HG02798 (cell line): ENCODE measurements around the gene POTEF.
"Not testable (repeated sequence)": the region's sequence is repeated elsewhere in the genome, so short reads cannot be mapped to it uniquely, and the experiment has no call there.

Source experiments
- ATAC-seq: cut with Tn5 transposase; IDR thresholded peaks from one replicate; pipeline ENCODE4 v1.9.1; 2021; ENCODE audit warnings: mild to moderate bottlenecking; ENCODE audit not compliant: unreplicated experiment, poor library complexity

Gene POTEF

GRCh38 chr2:130136546-130136945 is 7.5 kb upstream of the POTEF start:
- ATAC-seq, result not testable (repeated sequence)

- no peak for ATAC-seq
Measured at GRCh38 chr2:130135692-130136541, 6.9 kb upstream of the POTEF start.

- ATAC-seq, result not testable (repeated sequence)
Measured at GRCh38 chr2:130128464-130128863, 558 bp downstream of the POTEF start.

- ATAC-seq, result not testable (repeated sequence)
Measured at GRCh38 chr2:130127726-130128125, 1.3 kb downstream of the POTEF start.

GRCh38 chr2:130120924-130121323 is 8.1 kb downstream of the POTEF start:
- ATAC-seq, result not testable (repeated sequence)

GRCh38 chr2:130102597-130103363 is 26.2 kb downstream of the POTEF start:
- not testable (repeated sequence) for ATAC-seq

- not testable (repeated sequence) for ATAC-seq
Measured at GRCh38 chr2:130062645-130063044, 66.4 kb downstream of the POTEF start.

- not testable (repeated sequence) for ATAC-seq
Measured at GRCh38 chr2:130059982-130060381, 69.0 kb downstream of the POTEF start.

- not testable (repeated sequence) for ATAC-seq
Measured at GRCh38 chr2:130056336-130056735, 72.7 kb downstream of the POTEF start.

GRCh38 chr2:130053217-130053911 is 75.7 kb downstream of the POTEF start:
- ATAC-seq, result not testable (repeated sequence)

GRCh38 chr2:130052376-130052775 is 76.6 kb downstream of the POTEF start:
- ATAC-seq, result not testable (repeated sequence)

GRCh38 chr2:130048422-130048821 is 80.6 kb downstream of the POTEF start:
- ATAC-seq, result not testable (repeated sequence)

- ATAC-seq, result not testable (repeated sequence)
Measured at GRCh38 chr2:130038265-130038603, 90.8 kb downstream of the POTEF start.

GRCh38 chr2:130025931-130026330 is 103.1 kb downstream of the POTEF start:
- ATAC-seq, result not testable (repeated sequence)
